Uterus (tissue), 4 donors: ENCODE results near the gene GPANK1. TPM values are rescaled to one million over a fixed set of nuclear protein-coding genes. Genes with fewer than 3 reads are reported as not detected.

Source experiments
- DNase-seq, 2 donors: peaks; one replicate each; pipeline ENCODE4 v3.0.0-alpha.2; 2019 to 2020
- H3K27ac ChIP-seq, 2 donors: fragments of 200-600 bp; sonication (generic); 1 replicate in 1 of 2; 2 replicates in 1 of 2; pipeline ENCODE4 v1.5.1; 2016 to 2018
- H3K27me3 ChIP-seq, 2 donors: fragments of 200-600 bp; sonication (generic); one replicate each; pipeline ENCODE4 v1.5.1; 2018 to 2019; ENCODE audit warnings: control low read depth in 1 of 2
- H3K36me3 ChIP-seq, 2 donors: fragments of 200-600 bp; sonication (generic); one replicate each; pipeline ENCODE4 v1.5.1; 2019; ENCODE audit warnings: control low read depth in 1 of 2
- H3K4me1 ChIP-seq, 2 donors: fragments of 200-600 bp; sonication (generic); one replicate each; pipeline ENCODE4 v1.5.1; 2018 to 2019; ENCODE audit warnings: control low read depth in 1 of 2
- H3K4me3 ChIP-seq, 2 donors: fragments of 200-600 bp; sonication (generic); 1 replicate in 1 of 2; 2 replicates in 1 of 2; pipeline ENCODE4 v1.5.1; 2018 to 2019; ENCODE audit warnings: mild to moderate bottlenecking in 1 of 2
- H3K9me3 ChIP-seq, 2 donors: fragments of 200-600 bp; sonication (generic); one replicate each; pipeline ENCODE4 v1.5.1; 2019; ENCODE audit warnings: control low read depth in 1 of 2
- CTCF ChIP-seq, 4 experiments: fragments of 200-600 bp in 2 of 4; fragments of 450-650 bp in 2 of 4; sonication (generic) in 2 of 4; IDR thresholded peaks; one replicate each; pipeline ENCODE4 v1.5.1; 2016 to 2019; ENCODE audit warnings: antibody characterized with exemption in 4 of 4, mild to moderate bottlenecking in 2 of 4, moderate library complexity in 1 of 4
- POLR2A ChIP-seq, 2 donors: fragments of 450-650 bp; IDR thresholded peaks; one replicate each; pipeline ENCODE4 v1.6.1; 2016; ENCODE audit warnings: antibody characterized with exemption in 2 of 2, mild to moderate bottlenecking in 1 of 2, moderate library complexity in 1 of 2
- intact Hi-C: fragments of 100-400 bp; cut with DNase I; formaldehyde crosslinking; loops from one replicate; pipeline ENCODE4 v1.15.1; 2023; ENCODE audit warnings: low total_unique reads
- total RNA-seq, 4 donors: library from RNA; depleted of rRNA in 3 of 4; stranded (reverse); fragments of >200 nt in 3 of 4; gene quantifications; one replicate each; pipeline versions ENCODE4 v1.1.0 to v1.2.4, GENCODE V29; 2014 to 2023
- donor health status: DM: yes; HTN: yes; CAD: no.

Gene GPANK1
- total RNA-seq, 4 donors from 2014 or later, result 5.1 to 25.6 (median 15.4) TPM

GRCh38 chr6:31626952-31627351, 37.8 kb downstream of the GPANK1 start:
- no peaks in the 10 kb centered on the region for H3K36me3 ChIP-seq
- no peaks in the 10 kb centered on the region for H3K27me3 ChIP-seq
- TF ChIP-seq POLR2A (IDR thresholded peaks at IDR 0.05) (no peak), CTCF (IDR thresholded peaks at IDR 0.05) (no peak)
- no peak overlapping the region for H3K27ac ChIP-seq
- no peak for DNase-seq
- H3K4me3 ChIP-seq, result no peak overlapping the region
- H3K9me3 ChIP-seq, result no peaks in the 10 kb centered on the region
- H3K4me1 ChIP-seq, result peaks cover 0 to 6% of the 10 kb centered on the region in 2 donors
- intact Hi-C loops, result no loop called here

- no peak for TF ChIP-seq CTCF (IDR thresholded peaks at IDR 0.05)
- no peak for TF ChIP-seq POLR2A (IDR thresholded peaks at IDR 0.05)
- Histone ChIP-seq H3K27me3 (no peaks in the 10 kb centered on the region), H3K27ac (no peak overlapping the region), H3K36me3 (no peaks in the 10 kb centered on the region), H3K9me3 (no peaks in the 10 kb centered on the region), H3K4me3 (no peak overlapping the region), H3K4me1 (peaks cover 0 to 8% of the 10 kb centered on the region in 2 donors)
- no peak for DNase-seq
- intact Hi-C loops, result no loop called here
Observed at GRCh38 chr6:31624070-31624469, 40.7 kb downstream of the GPANK1 start.

- Histone ChIP-seq H3K27ac (peak overlapping the region in 1 of 2 donors; percentile 98), H3K27me3 (no peaks in the 10 kb centered on the region), H3K9me3 (no peaks in the 10 kb centered on the region), H3K4me3 (no peak overlapping the region), H3K36me3 (no peaks in the 10 kb centered on the region), H3K4me1 (peaks cover 0 to 8% of the 10 kb centered on the region in 2 donors)
- TF ChIP-seq POLR2A (IDR thresholded peaks at IDR 0.05), result no peak
- no peak for TF ChIP-seq CTCF (IDR thresholded peaks at IDR 0.05)
- intact Hi-C loops, result no loop called here
- no peak for DNase-seq
Observed at GRCh38 chr6:31622684-31623091, 42.1 kb downstream of the GPANK1 start.

GRCh38 chr6:31621991-31622390, 42.8 kb downstream of the GPANK1 start:
- peak overlapping the region; percentile 54 to 68 for H3K4me3 ChIP-seq
- TF ChIP-seq POLR2A (IDR thresholded peaks at IDR 0.05) (no peak), CTCF (IDR thresholded peaks at IDR 0.05) (no peak)
- intact Hi-C loops, result no loop called here
- H3K9me3 ChIP-seq, result no peaks in the 10 kb centered on the region
- H3K36me3 ChIP-seq, result no peaks in the 10 kb centered on the region
- peaks cover 0 to 8% of the 10 kb centered on the region in 2 donors for H3K4me1 ChIP-seq
- H3K27ac ChIP-seq, result peak overlapping the region; percentile 93 to 98
- no peaks in the 10 kb centered on the region for H3K27me3 ChIP-seq
- DNase-seq, result no peak

- Histone ChIP-seq H3K4me1 (peaks cover 0 to 8% of the 10 kb centered on the region in 2 donors), H3K27me3 (no peaks in the 10 kb centered on the region), H3K9me3 (no peaks in the 10 kb centered on the region), H3K4me3 (peak overlapping the region; percentile 54 to 68), H3K36me3 (no peaks in the 10 kb centered on the region), H3K27ac (peak overlapping the region; percentile 93 to 98)
- no peak for TF ChIP-seq CTCF (IDR thresholded peaks at IDR 0.05)
- TF ChIP-seq POLR2A (IDR thresholded peaks at IDR 0.05), result no peak
- no peak for DNase-seq
- intact Hi-C loops, result no loop called here
Observed at GRCh38 chr6:31621320-31621939, 43.4 kb downstream of the GPANK1 start.
